ENCODE results near the gene PAXX.
A peak's percentile ranks its signal among the peaks of the same experiment; 100 is the strongest.

Gene PAXX

DNA sequence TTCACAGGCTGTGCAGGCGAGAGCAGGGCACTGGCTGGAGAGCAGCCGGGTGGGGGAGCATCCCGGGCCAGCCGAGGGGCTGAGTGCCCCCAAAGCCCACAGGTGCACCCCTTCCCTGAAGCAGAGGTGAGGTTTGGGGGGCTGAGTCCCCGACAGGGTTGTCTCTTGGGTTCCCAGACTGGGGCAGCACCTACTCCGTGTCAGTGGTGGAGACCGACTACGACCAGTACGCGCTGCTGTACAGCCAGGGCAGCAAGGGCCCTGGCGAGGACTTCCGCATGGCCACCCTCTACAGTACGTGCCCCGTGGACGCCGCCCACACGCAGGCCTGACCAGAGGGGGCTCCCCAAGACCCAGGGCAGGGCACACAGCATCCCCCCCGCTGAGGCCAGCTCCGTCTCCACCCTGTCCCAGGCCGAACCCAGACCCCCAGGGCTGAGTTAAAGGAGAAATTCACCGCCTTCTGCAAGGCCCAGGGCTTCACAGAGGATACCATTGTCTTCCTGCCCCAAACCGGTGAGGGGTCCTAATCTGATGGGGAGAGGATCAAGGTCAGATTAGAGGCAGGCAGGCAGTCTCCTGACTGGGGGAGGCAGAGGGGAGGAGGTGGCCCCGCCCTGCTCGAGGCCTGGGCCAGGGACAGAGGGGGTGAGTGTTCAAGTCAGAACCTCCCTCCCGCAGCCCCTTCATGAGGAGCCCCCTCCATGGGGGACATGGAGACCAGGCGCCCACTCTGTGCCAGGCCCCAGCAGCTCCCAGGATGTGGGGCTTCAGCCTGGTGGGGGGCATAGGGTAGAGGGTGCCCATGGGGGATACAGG, 12.2 kb upstream of the PAXX start:
- FAIRE-seq (no peak), DNase-seq (ENCODE audit: insufficient read length, low spot score) (no peak)
- TF ChIP-seq POLR2AphosphoS5 (IDR thresholded peaks at IDR 0.05; ENCODE audit: low read depth, low read length) (no peak), PAX5 (IDR thresholded peaks at IDR 0.05; ENCODE audit: insufficient read depth, low read length, severe bottlenecking) (no peak), POU2F2 (IDR thresholded peaks at IDR 0.05; ENCODE audit: low read depth, low read length) (no peak), POLR2A (IDR thresholded peaks at IDR 0.05; ENCODE audit: low read depth, low read length) (no peak), TAF1 (IDR thresholded peaks at IDR 0.05; ENCODE audit: low read depth, low read length) (no peak), SPI1 (IDR thresholded peaks at IDR 0.05; ENCODE audit: low read depth, low read length) (no peak)

DNA sequence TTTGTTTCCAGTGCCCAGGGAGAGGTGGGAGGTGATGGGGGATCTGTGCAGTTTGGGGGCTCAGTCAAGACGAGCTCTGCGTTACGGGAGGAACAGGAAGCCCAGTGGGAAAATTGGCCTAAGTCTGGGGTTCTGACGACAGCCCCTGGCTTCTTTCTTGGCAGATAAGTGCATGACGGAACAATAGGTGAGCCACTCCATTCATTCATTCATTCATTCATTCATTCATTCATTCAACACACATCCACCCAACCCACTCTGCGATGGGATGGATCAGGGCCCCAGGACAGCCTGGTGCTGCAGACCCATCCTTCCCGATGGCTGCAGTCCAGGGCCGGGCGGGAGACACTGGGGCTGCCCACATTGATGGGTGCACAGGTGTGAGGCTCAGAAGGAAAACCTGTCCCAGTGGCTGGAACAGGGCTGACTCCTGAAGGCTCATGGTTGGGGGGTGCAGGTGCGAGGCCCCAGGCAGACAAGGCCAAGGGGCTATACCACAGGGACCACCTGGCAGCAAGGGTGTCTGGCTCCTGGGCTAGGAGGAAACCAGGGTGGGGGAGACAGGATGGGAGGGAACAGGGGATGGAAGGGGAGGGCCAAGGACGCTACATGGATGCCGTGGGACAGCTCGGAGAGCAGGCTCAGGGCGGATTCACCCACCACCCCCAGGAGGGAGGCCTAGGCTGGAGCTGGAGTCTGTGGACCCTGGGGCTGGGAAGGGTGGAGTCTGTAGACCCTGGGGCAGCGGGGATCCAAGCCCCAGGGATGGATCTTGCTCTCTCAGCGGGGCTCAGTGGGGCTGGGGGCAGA, 11.3 kb upstream of the PAXX start:
- FAIRE-seq (no peak), DNase-seq (ENCODE audit: insufficient read length, low spot score) (no peak)
- TF ChIP-seq POLR2A (IDR thresholded peaks at IDR 0.05; ENCODE audit: low read depth, low read length) (no peak), SPI1 (IDR thresholded peaks at IDR 0.05; ENCODE audit: low read depth, low read length) (no peak), TAF1 (IDR thresholded peaks at IDR 0.05; ENCODE audit: low read depth, low read length) (no peak), POU2F2 (IDR thresholded peaks at IDR 0.05; ENCODE audit: low read depth, low read length) (no peak), PAX5 (IDR thresholded peaks at IDR 0.05; ENCODE audit: insufficient read depth, low read length, severe bottlenecking) (no peak), POLR2AphosphoS5 (IDR thresholded peaks at IDR 0.05; ENCODE audit: low read depth, low read length) (no peak)

DNA sequence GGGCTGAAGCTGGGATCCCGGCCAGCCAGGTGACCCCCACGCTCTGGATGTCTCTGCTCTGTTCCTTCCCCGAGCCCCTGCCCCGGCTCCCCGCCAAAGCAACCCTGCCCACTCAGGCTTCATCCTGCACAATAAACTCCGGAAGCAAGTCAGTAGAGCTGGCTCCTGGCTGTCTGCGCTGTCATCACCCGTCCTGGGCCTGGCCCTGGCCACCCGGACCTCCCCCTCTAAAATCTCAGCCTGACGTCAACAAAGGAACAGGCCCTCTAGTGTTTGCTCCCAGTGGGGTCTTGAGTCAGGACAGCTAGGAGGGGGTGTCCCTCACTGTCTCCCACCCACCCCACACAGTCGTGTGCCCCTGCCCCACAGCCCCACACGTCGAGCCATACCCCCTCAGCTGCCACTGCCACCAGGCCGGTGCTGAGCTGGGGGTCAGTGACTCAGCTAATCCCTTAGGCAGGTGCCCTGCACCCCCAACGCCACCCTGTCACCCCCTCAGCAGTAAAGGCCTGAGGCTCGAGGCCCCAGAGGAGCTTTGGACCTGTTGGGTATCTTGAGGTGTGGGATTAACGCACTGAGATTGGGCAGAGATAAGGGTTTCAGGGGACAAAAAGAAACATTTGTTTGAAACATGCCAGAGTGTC, 10.5 kb upstream of the PAXX start:
- no peak for FAIRE-seq
- no peak for DNase-seq (ENCODE audit: insufficient read length, low spot score)
- no peak for TF ChIP-seq POLR2AphosphoS5 (IDR thresholded peaks at IDR 0.05; ENCODE audit: low read depth, low read length)
- no peak for TF ChIP-seq PAX5 (IDR thresholded peaks at IDR 0.05; ENCODE audit: insufficient read depth, low read length, severe bottlenecking)
- no peak for TF ChIP-seq SPI1 (IDR thresholded peaks at IDR 0.05; ENCODE audit: low read depth, low read length)
- no peak for TF ChIP-seq POLR2A (IDR thresholded peaks at IDR 0.05; ENCODE audit: low read depth, low read length)
- no peak for TF ChIP-seq POU2F2 (IDR thresholded peaks at IDR 0.05; ENCODE audit: low read depth, low read length)
- no peak for TF ChIP-seq TAF1 (IDR thresholded peaks at IDR 0.05; ENCODE audit: low read depth, low read length)

DNA sequence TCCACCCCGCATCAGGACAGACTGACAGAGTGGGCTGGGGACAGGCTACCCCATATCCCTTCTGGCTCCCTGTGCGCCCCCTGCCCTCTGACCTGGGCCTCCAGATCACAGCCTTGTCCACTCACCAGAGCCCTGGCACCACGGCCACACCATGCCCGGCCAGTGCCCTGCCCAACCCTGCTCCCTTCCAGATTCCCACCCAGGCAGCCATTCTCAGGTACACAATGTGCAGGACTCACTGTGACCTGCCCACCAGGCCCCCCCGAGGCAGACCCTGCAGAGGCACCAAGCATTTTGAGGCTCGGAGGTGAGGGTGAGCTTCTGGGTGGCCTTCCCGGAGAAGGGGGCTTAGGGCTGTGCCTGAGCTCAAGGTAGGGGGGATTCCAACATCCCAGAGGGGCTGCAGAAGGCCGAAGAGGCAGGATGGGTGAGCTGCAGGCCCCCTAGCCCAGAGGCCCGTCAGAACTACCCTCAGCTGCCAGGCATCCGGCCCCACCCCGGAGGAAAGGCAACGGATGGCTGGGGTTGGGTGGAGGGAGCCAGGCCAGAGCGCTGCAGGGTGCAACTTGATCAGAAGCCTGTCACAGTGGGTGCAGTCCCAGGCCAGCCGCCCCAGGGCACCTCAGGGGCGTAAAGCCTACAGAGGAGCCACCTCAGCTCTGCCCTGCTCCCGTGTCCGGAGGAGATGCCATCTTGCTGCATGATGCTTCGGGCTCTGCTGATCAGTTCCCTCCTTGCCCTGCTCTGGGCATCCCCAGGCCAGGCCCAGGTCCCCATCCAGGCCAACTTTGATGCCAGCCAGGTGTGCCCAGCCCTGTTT, 9.8 kb upstream of the PAXX start, which contains the start of gene LCNL1:
LCNL1 (plus strand) TSS at position 762 of the 820 bp plus-strand sequence. CDS start 594 bp downstream, outside the sequence.
- FAIRE-seq, result no peak
- no peak for DNase-seq (ENCODE audit: insufficient read length, low spot score)

DNA sequence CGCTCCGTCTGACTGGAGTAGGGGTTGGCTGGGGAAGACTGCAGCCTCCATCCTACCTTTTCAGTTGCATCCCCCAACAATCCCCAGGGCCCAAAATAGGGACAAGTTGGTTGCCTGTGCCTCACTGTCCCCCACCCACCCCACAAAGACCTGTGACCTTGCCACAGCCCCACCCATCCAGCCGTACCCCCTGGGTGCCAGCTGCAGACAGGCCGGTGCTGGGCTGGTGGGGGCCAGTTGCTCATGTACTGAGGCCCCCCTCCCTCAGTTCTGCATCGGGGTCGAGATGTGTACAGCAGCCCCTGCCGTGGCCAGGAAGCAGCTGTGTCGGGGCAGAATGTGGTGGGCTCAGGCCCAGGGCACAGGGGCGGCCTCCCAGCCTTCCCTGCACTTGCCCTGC, 9.1 kb upstream of the PAXX start:
- TF ChIP-seq SPI1 (IDR thresholded peaks at IDR 0.05; ENCODE audit: low read depth, low read length) (no peak), PAX5 (IDR thresholded peaks at IDR 0.05; ENCODE audit: insufficient read depth, low read length, severe bottlenecking) (no peak), POLR2A (IDR thresholded peaks at IDR 0.05; ENCODE audit: low read depth, low read length) (no peak), POU2F2 (IDR thresholded peaks at IDR 0.05; ENCODE audit: low read depth, low read length) (no peak), TAF1 (IDR thresholded peaks at IDR 0.05; ENCODE audit: low read depth, low read length) (no peak), POLR2AphosphoS5 (IDR thresholded peaks at IDR 0.05; ENCODE audit: low read depth, low read length) (no peak)
- FAIRE-seq (no peak), DNase-seq (ENCODE audit: insufficient read length, low spot score) (no peak)

More for the DNA sequence above, 9.8 kb upstream of the PAXX start, which contains the start of gene LCNL1:
- TF ChIP-seq PAX5 (IDR thresholded peaks at IDR 0.05; ENCODE audit: insufficient read depth, low read length, severe bottlenecking) (no peak), POLR2A (IDR thresholded peaks at IDR 0.05; ENCODE audit: low read depth, low read length) (no peak), SPI1 (IDR thresholded peaks at IDR 0.05; ENCODE audit: low read depth, low read length) (no peak), TAF1 (IDR thresholded peaks at IDR 0.05; ENCODE audit: low read depth, low read length) (no peak), POLR2AphosphoS5 (IDR thresholded peaks at IDR 0.05; ENCODE audit: low read depth, low read length) (no peak), POU2F2 (IDR thresholded peaks at IDR 0.05; ENCODE audit: low read depth, low read length) (no peak)

DNA sequence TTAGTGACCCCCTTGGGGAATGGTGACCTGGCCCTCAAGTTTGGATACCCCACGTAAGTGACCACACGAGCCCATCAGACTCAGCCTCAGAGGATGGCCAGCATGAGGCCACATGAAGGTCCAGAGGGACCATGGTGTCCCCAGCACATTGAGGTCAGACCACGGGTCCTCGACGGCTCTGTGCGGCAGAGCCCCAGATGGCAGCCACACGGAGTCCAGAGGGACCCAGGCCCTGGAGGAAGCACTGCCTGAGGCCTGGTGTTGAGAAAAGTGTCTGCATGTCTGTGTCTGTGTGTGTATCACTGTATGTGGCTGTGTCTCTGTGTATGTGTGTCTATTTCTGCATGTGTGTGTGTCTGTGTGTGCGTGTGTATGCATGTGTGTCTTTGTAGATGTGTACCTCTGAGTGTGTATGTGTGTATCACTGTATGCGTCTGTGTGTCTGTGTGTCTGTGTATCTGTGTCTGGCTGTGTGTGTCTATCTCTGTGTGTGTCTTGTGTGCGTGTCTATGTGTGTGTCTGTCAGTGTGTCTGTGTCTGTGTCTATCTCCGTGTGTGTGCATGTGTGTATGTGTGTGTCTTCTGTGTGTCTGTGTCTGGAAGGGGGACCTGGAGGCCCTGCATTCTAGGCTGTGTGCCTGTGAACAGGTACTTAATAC, 8.4 kb upstream of the PAXX start:
- TF ChIP-seq POLR2AphosphoS5 (IDR thresholded peaks at IDR 0.05; ENCODE audit: low read depth, low read length) (no peak), POLR2A (IDR thresholded peaks at IDR 0.05; ENCODE audit: low read depth, low read length) (no peak), TAF1 (IDR thresholded peaks at IDR 0.05; ENCODE audit: low read depth, low read length) (no peak), SPI1 (IDR thresholded peaks at IDR 0.05; ENCODE audit: low read depth, low read length) (no peak), PAX5 (IDR thresholded peaks at IDR 0.05; ENCODE audit: insufficient read depth, low read length, severe bottlenecking) (no peak)
- FAIRE-seq, result peak; percentile 54
- DNase-seq (ENCODE audit: insufficient read length, low spot score), result no peak

DNA sequence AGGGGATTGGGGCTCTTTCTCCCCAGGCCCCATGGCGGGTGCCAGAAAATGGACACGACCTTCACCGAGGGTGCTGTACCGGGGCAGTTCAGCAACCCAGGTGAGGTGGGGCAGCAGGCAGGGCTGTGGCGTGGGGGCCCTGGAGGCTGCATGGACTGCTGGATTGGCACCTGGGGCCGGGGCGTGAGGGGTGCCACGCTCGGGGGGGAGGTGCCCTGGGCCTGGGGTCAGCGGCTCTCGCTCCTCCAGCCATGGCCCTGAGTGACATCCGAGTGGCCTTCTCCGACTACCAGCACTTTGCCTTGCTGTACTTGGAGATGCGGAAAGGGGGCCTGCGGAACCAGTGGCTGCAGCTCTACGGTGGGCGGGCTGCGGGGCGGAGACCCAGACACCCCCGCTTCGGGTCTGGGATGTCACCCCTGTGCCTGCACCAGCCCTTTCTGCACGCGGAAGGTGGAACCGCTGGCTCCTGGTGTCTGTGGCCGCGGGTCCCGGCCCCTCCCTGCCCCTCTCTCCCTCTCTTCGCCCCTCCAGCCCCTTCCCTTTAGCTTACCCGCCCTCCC, 7.7 kb upstream of the PAXX start:
- DNase-seq (ENCODE audit: insufficient read length, low spot score) (no peak), FAIRE-seq (no peak)
- TF ChIP-seq PAX5 (IDR thresholded peaks at IDR 0.05; ENCODE audit: insufficient read depth, low read length, severe bottlenecking), result no peak
- TF ChIP-seq SPI1 (IDR thresholded peaks at IDR 0.05; ENCODE audit: low read depth, low read length), result no peak
- no peak for TF ChIP-seq POLR2AphosphoS5 (IDR thresholded peaks at IDR 0.05; ENCODE audit: low read depth, low read length)
- no peak for TF ChIP-seq POLR2A (IDR thresholded peaks at IDR 0.05; ENCODE audit: low read depth, low read length)
- no peak for TF ChIP-seq TAF1 (IDR thresholded peaks at IDR 0.05; ENCODE audit: low read depth, low read length)
- TF ChIP-seq POU2F2 (IDR thresholded peaks at IDR 0.05; ENCODE audit: low read depth, low read length), result no peak

All from GM12891 (cell line).